22Rv1 (cell line): ENCODE results near the gene PRKRA.

Source experiments
- CTCF ChIP-seq: fragments of 450-650 bp; IDR thresholded peaks from 2 replicates; pipeline ENCODE4 v1.5.1; 2017; ENCODE audit warnings: mild to moderate bottlenecking
- ZFX ChIP-seq: fragments of 450-650 bp; IDR thresholded peaks from 2 replicates; pipeline ENCODE4 v1.6.1; 2017; ENCODE audit warnings: antibody characterized with exemption, borderline replicate concordance

- no peak for TF ChIP-seq ZFX
- no peak for TF ChIP-seq CTCF
These were observed 33.5 kb upstream of the PRKRA start for GRCh38 chr2:178484245-178485041.
